ENCODE data around the gene MALAT1.
"Not testable (repeated sequence)": the region's sequence is repeated elsewhere in the genome, so short reads cannot be mapped to it uniquely, and the experiment has no call there.

The MALAT1 gene

GRCh38 chr11:65505466-65506289 lies 6.8 kb downstream of the MALAT1 start:
- peak; percentile 20 for DNase-seq
- in situ Hi-C loops (cut with HindIII; ENCODE audit: low pct_ligation_motif_present, low pct_unique_long_range_greater_than_20kb, low sequenced_read_pairs): no loop called here

GRCh38 chr11:65506290-65506771 lies 7.5 kb downstream of the MALAT1 start:
- DNase-seq: peak; percentile 74
- in situ Hi-C loops (cut with HindIII; ENCODE audit: low pct_ligation_motif_present, low pct_unique_long_range_greater_than_20kb, low sequenced_read_pairs): no loop called here

- DNase-seq: peak; percentile 91
- in situ Hi-C loops (cut with HindIII; ENCODE audit: low pct_ligation_motif_present, low pct_unique_long_range_greater_than_20kb, low sequenced_read_pairs): no loop called here
Observed at GRCh38 chr11:65506772-65507505, 8.1 kb downstream of the MALAT1 start.

GRCh38 chr11:65512311-65512710 lies 13.5 kb downstream of the MALAT1 start:
- DNase-seq; in situ Hi-C loops (cut with HindIII; ENCODE audit: low pct_ligation_motif_present, low pct_unique_long_range_greater_than_20kb, low sequenced_read_pairs): not testable (repeated sequence)

- DNase-seq: no peak
Observed at GRCh38 chr11:65516135-65516968, 17.5 kb downstream of the MALAT1 start.

GRCh38 chr11:65518941-65519549 lies 20.2 kb downstream of the MALAT1 start:
- in situ Hi-C loops (cut with HindIII; ENCODE audit: low pct_ligation_motif_present, low pct_unique_long_range_greater_than_20kb, low sequenced_read_pairs); DNase-seq: not testable (repeated sequence)

More at GRCh38 chr11:65516135-65516968, 17.5 kb downstream of the MALAT1 start:
- in situ Hi-C loops (cut with HindIII; ENCODE audit: low pct_ligation_motif_present, low pct_unique_long_range_greater_than_20kb, low sequenced_read_pairs): no loop called here

- in situ Hi-C loops (cut with HindIII; ENCODE audit: low pct_ligation_motif_present, low pct_unique_long_range_greater_than_20kb, low sequenced_read_pairs): not testable (repeated sequence)
- DNase-seq: peak; percentile 42
Observed at GRCh38 chr11:65521777-65522521, 23.1 kb downstream of the MALAT1 start.

- DNase-seq: peak; percentile 55
- in situ Hi-C loops (cut with HindIII; ENCODE audit: low pct_ligation_motif_present, low pct_unique_long_range_greater_than_20kb, low sequenced_read_pairs): not testable (repeated sequence)
Observed at GRCh38 chr11:65522718-65523630, 24.1 kb downstream of the MALAT1 start.

GRCh38 chr11:65523631-65523968 lies 24.8 kb downstream of the MALAT1 start:
- in situ Hi-C loops (cut with HindIII; ENCODE audit: low pct_ligation_motif_present, low pct_unique_long_range_greater_than_20kb, low sequenced_read_pairs); DNase-seq: not testable (repeated sequence)

- DNase-seq: no peak
- in situ Hi-C loops (cut with HindIII; ENCODE audit: low pct_ligation_motif_present, low pct_unique_long_range_greater_than_20kb, low sequenced_read_pairs): no loop called here
Observed at GRCh38 chr11:65524014-65524740, 25.3 kb downstream of the MALAT1 start.

- in situ Hi-C loops (cut with HindIII; ENCODE audit: low pct_ligation_motif_present, low pct_unique_long_range_greater_than_20kb, low sequenced_read_pairs): no loop called here
- peak; percentile 47 for DNase-seq
Observed at GRCh38 chr11:65524741-65525545, 26.1 kb downstream of the MALAT1 start, which contains the start of gene SCYL1. Gene SCYL1, plus strand, starts transcription at chr11:65525083. Its CDS starts 71 bp downstream, at chr11:65525154.

- in situ Hi-C loops (cut with HindIII; ENCODE audit: low pct_ligation_motif_present, low pct_unique_long_range_greater_than_20kb, low sequenced_read_pairs): no loop called here
- no peak for DNase-seq
Observed at GRCh38 chr11:65525546-65526480, 27.0 kb downstream of the MALAT1 start.

GRCh38 chr11:65526744-65527143 lies 27.9 kb downstream of the MALAT1 start:
- DNase-seq: no peak
- in situ Hi-C loops (cut with HindIII; ENCODE audit: low pct_ligation_motif_present, low pct_unique_long_range_greater_than_20kb, low sequenced_read_pairs): no loop called here

- no peak for DNase-seq
- in situ Hi-C loops (cut with HindIII; ENCODE audit: low pct_ligation_motif_present, low pct_unique_long_range_greater_than_20kb, low sequenced_read_pairs): no loop called here
Observed at GRCh38 chr11:65528819-65529350, 30.0 kb downstream of the MALAT1 start.

Data from ACHN (cell line).